Measurements from ENCODE around the gene L3MBTL4.

DNA sequence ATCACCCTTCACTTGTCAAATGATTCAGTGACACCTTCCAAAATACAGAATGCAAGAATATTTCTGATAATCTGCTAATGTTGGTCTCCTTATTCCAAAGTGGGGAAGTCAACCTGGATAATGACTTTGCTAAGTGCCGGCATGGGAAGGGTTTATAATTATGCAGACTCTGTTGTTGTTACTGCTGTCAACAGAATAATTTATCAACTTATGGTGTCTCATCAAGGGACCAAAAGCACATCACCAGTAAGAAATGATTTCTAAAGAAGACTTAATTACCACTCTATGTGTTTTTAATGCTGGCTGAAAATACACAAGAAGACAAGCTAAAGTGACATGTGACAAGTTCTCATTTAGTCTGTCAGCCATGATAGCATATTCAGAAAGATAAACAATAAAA, 403.8 kb downstream of the L3MBTL4 start:
- TF ChIP-seq, protein P1, sequence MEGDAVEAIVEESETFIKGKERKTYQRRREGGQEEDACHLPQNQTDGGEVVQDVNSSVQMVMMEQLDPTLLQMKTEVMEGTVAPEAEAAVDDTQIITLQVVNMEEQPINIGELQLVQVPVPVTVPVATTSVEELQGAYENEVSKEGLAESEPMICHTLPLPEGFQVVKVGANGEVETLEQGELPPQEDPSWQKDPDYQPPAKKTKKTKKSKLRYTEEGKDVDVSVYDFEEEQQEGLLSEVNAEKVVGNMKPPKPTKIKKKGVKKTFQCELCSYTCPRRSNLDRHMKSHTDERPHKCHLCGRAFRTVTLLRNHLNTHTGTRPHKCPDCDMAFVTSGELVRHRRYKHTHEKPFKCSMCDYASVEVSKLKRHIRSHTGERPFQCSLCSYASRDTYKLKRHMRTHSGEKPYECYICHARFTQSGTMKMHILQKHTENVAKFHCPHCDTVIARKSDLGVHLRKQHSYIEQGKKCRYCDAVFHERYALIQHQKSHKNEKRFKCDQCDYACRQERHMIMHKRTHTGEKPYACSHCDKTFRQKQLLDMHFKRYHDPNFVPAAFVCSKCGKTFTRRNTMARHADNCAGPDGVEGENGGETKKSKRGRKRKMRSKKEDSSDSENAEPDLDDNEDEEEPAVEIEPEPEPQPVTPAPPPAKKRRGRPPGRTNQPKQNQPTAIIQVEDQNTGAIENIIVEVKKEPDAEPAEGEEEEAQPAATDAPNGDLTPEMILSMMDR (IDR thresholded peaks at IDR 0.05), result no peak
- no peak for TF ChIP-seq POLR2A (IDR thresholded peaks at IDR 0.05)
